ENCODE measurements around the gene HPS3. TPM values are rescaled to one million over a fixed set of nuclear protein-coding genes. Genes with fewer than 3 reads are reported as not detected.

HPS3 gene
- total and polyA plus RNA-seq, 2 of the 4 experiments (the other 2 are of a cell fraction), result 15.2 to 24.2 TPM

- Histone ChIP-seq H3K4me1 (ENCODE audit: control insufficient read depth, insufficient read depth, low read length) (peaks cover 3% of the 10 kb centered on the region; the same call in 1 of the 2 replicates), H3K14ac (replicated peaks; ENCODE audit: low read depth, low read length) (no peak overlapping the region), H3K27me3 (ENCODE audit: control insufficient read depth, insufficient read depth, low read length) (no peaks in the 10 kb centered on the region), H4K8ac (ENCODE audit: low read depth in 2 of 2, low read length in 2 of 2) (no peak overlapping the region), H2BK20ac (ENCODE audit: low read depth, low read length) (no peak overlapping the region), H3K23ac (ENCODE audit: low read depth, low read length) (no peak overlapping the region), H3K9ac (ENCODE audit: low read depth, low read length) (no peak overlapping the region), H2BK120ac (ENCODE audit: low read depth, low read length) (no peak overlapping the region), H4K20me1 (ENCODE audit: insufficient read depth, low read length) (no peaks in the 10 kb centered on the region), H3K4ac (ENCODE audit: low read depth, low read length) (no peak overlapping the region), H3K18ac (ENCODE audit: low read depth, low read length) (no peak overlapping the region), H3K56ac (ENCODE audit: extremely low read depth, insufficient read depth, low read length) (no peak overlapping the region), H2AK5ac (ENCODE audit: low read depth, low read length) (no peak overlapping the region), H2BK5ac (ENCODE audit: low read depth, low read length, poor library complexity, severe bottlenecking) (no peak overlapping the region), H2AK9ac (replicated peaks; ENCODE audit: low read depth, low read length, poor library complexity) (no peak overlapping the region), H3K27ac (ENCODE audit: insufficient read depth, low read length) (no peak overlapping the region), H3K4me2 (ENCODE audit: low read depth, low read length) (no peak overlapping the region), H3K9me1 (ENCODE audit: insufficient read depth, low read length) (no peaks in the 10 kb centered on the region), H3K79me1 (ENCODE audit: low read depth in 1 of 2, low read length in 2 of 2) (no peaks in the 10 kb centered on the region; a peak in 1 of 4 replicates), H2AFZ (replicated peaks; ENCODE audit: low read length, poor library complexity) (no peak overlapping the region), H4K5ac (ENCODE audit: low read depth, low read length) (no peak overlapping the region), H2BK15ac (ENCODE audit: low read depth, low read length) (no peak overlapping the region), H4K91ac (ENCODE audit: insufficient read depth, low read depth, low read length) (no peak overlapping the region), H3K4me3 (ENCODE audit: insufficient read depth, low read depth, low read length) (no peak overlapping the region), H3K36me3 (ENCODE audit: control insufficient read depth, insufficient read depth, low read length) (peaks cover 17% of the 10 kb centered on the region), H3K9me3 (ENCODE audit: control insufficient read depth, insufficient read depth, low read length) (no peaks in the 10 kb centered on the region)
- intact Hi-C loops (cut with micrococcal nuclease), result no loop called here
- ATAC-seq (ENCODE audit: low read depth), result no peak
- POLR2A ChIA-PET (ENCODE audit: unreplicated experiment), result no interaction called here
- no TSS peak for BruUV-seq (replicated peaks)
- TF ChIP-seq MXI1 (IDR thresholded peaks at IDR 0.05; ENCODE audit: borderline replicate concordance, low read depth, low read length) (no peak), RFX5 (IDR thresholded peaks at IDR 0.05; ENCODE audit: low read depth, low read length) (no peak), CHD1 (IDR thresholded peaks at IDR 0.05; ENCODE audit: low read depth, low read length) (no peak), MAFK (IDR thresholded peaks at IDR 0.05; ENCODE audit: low read depth, low read length) (no peak), RCOR1 (IDR thresholded peaks at IDR 0.05; ENCODE audit: insufficient replicate concordance, low read length) (no peak)
- CTCF ChIA-PET, result no interaction called here
- in situ Hi-C loops (cut with MboI; ENCODE audit: low sequenced_read_pairs), result no loop called here
- WGBS, 2 experiments (ENCODE audit: extremely low coverage in 2 of 2, insufficient read length in 1 of 2), result no CpG with 5 or more reads among the region's 7 CpGs
- dilution Hi-C loops (cut with HindIII; ENCODE audit: low sequenced_read_pairs, unreplicated experiment), result no loop called here
- DNase-seq, result no peak
Measured at GRCh38 chr3:149170672-149171071, 41.2 kb downstream of the HPS3 start.

Data from IMR-90 (cell line).